CD14-positive monocyte (primary cell): ENCODE data around the gene BORCS5. TPM values are rescaled to one million over a fixed set of nuclear protein-coding genes. Genes with fewer than 3 reads are reported as not detected.
A peak's percentile ranks its signal among the peaks of the same experiment; 100 is the strongest.

ENCODE experiments used
- DNase-seq, 3 donors: peaks; one replicate each; pipeline ENCODE4 v3.0.0-alpha.2; 2011 to 2022
- H2AFZ ChIP-seq: 2 replicates; pipeline ENCODE4 v1.6.0; 2012; ENCODE audit warnings: mild to moderate bottlenecking, low read depth, low read length, inconsistent platforms; ENCODE audit not compliant: insufficient read depth, poor library complexity, severe bottlenecking
- H3K27ac ChIP-seq, 2 donors: 1 replicate in 1 of 2; 2 replicates in 1 of 2; pipeline ENCODE4 v1.5.1; 2012 to 2013; ENCODE audit warnings: low read length in 2 of 2, control low read depth in 1 of 2, inconsistent platforms in 1 of 2, low read depth in 1 of 2, mild to moderate bottlenecking in 1 of 2
- H3K27me3 ChIP-seq, 2 donors: one replicate each; pipeline versions ENCODE4 v1.6.0 to v1.6.1; 2011 to 2013; ENCODE audit warnings: low read length in 2 of 2; ENCODE audit not compliant: control insufficient read depth in 2 of 2, insufficient read depth in 2 of 2
- H3K36me3 ChIP-seq, 2 donors: replicated peaks in 1 of 2; 1 replicate in 1 of 2; 2 replicates in 1 of 2; pipeline versions ENCODE4 v1.5.1 to v1.6.1; 2012 to 2013; ENCODE audit warnings: low read length in 2 of 2, control low read depth in 1 of 2, inconsistent platforms in 1 of 2, mild to moderate bottlenecking in 1 of 2; ENCODE audit not compliant: insufficient read depth in 2 of 2, control insufficient read depth in 1 of 2
- H3K4me1 ChIP-seq, 2 donors: 1 replicate in 1 of 2; 2 replicates in 1 of 2; pipeline versions ENCODE4 v1.5.1 to v1.6.1; 2012 to 2013; ENCODE audit warnings: low read length in 2 of 2, control low read depth in 1 of 2, inconsistent platforms in 1 of 2, mild to moderate bottlenecking in 1 of 2, moderate library complexity in 1 of 2; ENCODE audit not compliant: insufficient read depth in 2 of 2, control insufficient read depth in 1 of 2
- H3K4me2 ChIP-seq: replicated peaks from 2 replicates; pipeline ENCODE3; 2012; ENCODE audit warnings: low read length, moderate library complexity, mild to moderate bottlenecking; ENCODE audit not compliant: poor library complexity, severe bottlenecking; ENCODE audit errors: extremely low read depth
- H3K4me3 ChIP-seq, 3 experiments: fragments of 200-600 bp in 1 of 3; sonication (generic) in 1 of 3; replicated peaks in 1 of 3; 1 replicate in 2 of 3; 2 replicates in 1 of 3; pipeline ENCODE4 v1.5.1; 2011 to 2013; ENCODE audit warnings: low read length in 3 of 3, mild to moderate bottlenecking in 3 of 3, control low read depth in 2 of 3, low read depth in 2 of 3, inconsistent platforms in 1 of 3, moderate library complexity in 1 of 3
- H3K79me2 ChIP-seq: 2 replicates; pipeline ENCODE4 v1.6.0; 2012; ENCODE audit warnings: mild to moderate bottlenecking, control low read depth, inconsistent platforms, low read length, moderate library complexity; ENCODE audit not compliant: insufficient read depth
- H3K9ac ChIP-seq: 2 replicates; pipeline ENCODE4 v1.6.0; 2017; ENCODE audit warnings: low read length, mild to moderate bottlenecking; ENCODE audit not compliant: insufficient read depth, poor library complexity, severe bottlenecking
- H3K9me3 ChIP-seq, 2 donors: replicated peaks in 1 of 2; 1 replicate in 1 of 2; 2 replicates in 1 of 2; pipeline versions ENCODE4 v1.5.1 to v1.6.1; 2012 to 2013; ENCODE audit warnings: low read length in 2 of 2, control low read depth in 1 of 2; ENCODE audit not compliant: control insufficient read depth in 1 of 2, insufficient read depth in 1 of 2
- H4K20me1 ChIP-seq: 2 replicates; pipeline ENCODE4 v1.6.0; 2012; ENCODE audit warnings: mild to moderate bottlenecking, low read length, control low read depth, moderate library complexity; ENCODE audit not compliant: insufficient read depth
- H3K27ac Mint-ChIP-seq, 7 donors: one replicate each; pipeline ENCODE4 v1.8.0; 2020; ENCODE audit warnings: mild to moderate bottlenecking in 7 of 7, mixed read lengths in 7 of 7, moderate library complexity in 6 of 7, inconsistent platforms in 2 of 7
- H3K27me3 Mint-ChIP-seq, 3 donors: one replicate each; pipeline ENCODE4 v1.8.0; 2021 to 2022; ENCODE audit warnings: low read depth in 3 of 3, mild to moderate bottlenecking in 3 of 3, mixed read lengths in 3 of 3, moderate library complexity in 3 of 3, inconsistent platforms in 1 of 3
- H3K36me3 Mint-ChIP-seq, 2 donors: one replicate each; pipeline ENCODE4 v1.8.0; 2020; ENCODE audit warnings: mixed read lengths in 2 of 2, inconsistent platforms in 1 of 2, mild to moderate bottlenecking in 1 of 2
- H3K4me1 Mint-ChIP-seq: one replicate; pipeline ENCODE4 v1.8.0; 2020; ENCODE audit warnings: mild to moderate bottlenecking, mixed read lengths
- H3K4me3 Mint-ChIP-seq, 2 donors: one replicate each; pipeline ENCODE4 v1.8.0; 2020; ENCODE audit warnings: mild to moderate bottlenecking in 2 of 2, mixed read lengths in 2 of 2, moderate library complexity in 1 of 2
- H3K9me3 Mint-ChIP-seq, 7 donors: one replicate each; pipeline ENCODE4 v1.8.0; 2020 to 2022; ENCODE audit warnings: mixed read lengths in 7 of 7, mild to moderate bottlenecking in 6 of 7, moderate library complexity in 6 of 7, inconsistent platforms in 2 of 7
- CTCF ChIP-seq: fragments of 200-600 bp; IDR thresholded peaks from one replicate; pipeline ENCODE4 v1.8.0; 2022; ENCODE audit warnings: antibody characterized with exemption, mild to moderate bottlenecking
- WGBS: methylation state at CpG from one replicate; pipeline ENCODE4 v1.1.5; 2013; ENCODE audit warnings: missing lambda C conversion rate; ENCODE audit not compliant: insufficient coverage; 5-methylcytosine and 5-hydroxymethylcytosine counted together
- intact Hi-C, 2 donors: fragments of 100-400 bp; cut with micrococcal nuclease; formaldehyde crosslinking; loops; one replicate each; pipeline versions ENCODE4 v1.15.0 to v1.15.1; 2023
- polyA plus RNA-seq, 3 donors: library from polyadenylated mRNA; depleted of rRNA in 1 of 3; unstranded in 2 of 3; stranded (reverse) in 1 of 3; fragments of 300-500 nt in 2 of 3; fragments of >200 nt in 1 of 3; fragmentation: Illumina TruSeq in 2 of 3; gene quantifications; 1 replicate in 2 of 3; 2 replicates in 1 of 3; pipeline ENCODE4 v1.2.3, GENCODE V29; 2012 to 2021

The BORCS5 gene
- polyA plus RNA-seq, 3 donors = 8.5 to 15.1 (median 9.6) TPM

- H4K20me1 ChIP-seq = no peaks in the 10 kb centered on the region
- H3K9me3 ChIP-seq = no peaks in the 10 kb centered on the region
- H3K4me2 ChIP-seq = peak overlapping the region; percentile 52
- no peaks in the 10 kb centered on the region for H3K9me3 Mint-ChIP-seq
- peaks cover 14% of the 10 kb centered on the region for H3K4me1 Mint-ChIP-seq
- H3K9ac ChIP-seq = no peak overlapping the region
- peak; percentile 65 to 85 (median 83) for DNase-seq
- peaks cover 4 to 7% of the 10 kb centered on the region in 2 donors for H3K4me1 ChIP-seq
- TF ChIP-seq CTCF = no peak
- H3K4me3 Mint-ChIP-seq = no peak overlapping the region
- H3K36me3 ChIP-seq = no peaks in the 10 kb centered on the region
- H3K79me2 ChIP-seq = no peaks in the 10 kb centered on the region
- peaks cover 0 to 4% of the 10 kb centered on the region in 2 donors for H3K36me3 Mint-ChIP-seq
- H3K4me3 ChIP-seq = peak overlapping the region in 1 of 3 experiments; percentile 31
- H3K27me3 Mint-ChIP-seq = no peaks in the 10 kb centered on the region
- H2AFZ ChIP-seq = no peak overlapping the region
- peak overlapping the region in 1 of 2 donors; percentile 63 for H3K27ac ChIP-seq
- H3K27ac Mint-ChIP-seq = peak overlapping the region in 6 of 7 donors; percentile 65 to 92 (median 86)
- intact Hi-C loops = no loop called here
- no peaks in the 10 kb centered on the region for H3K27me3 ChIP-seq
- WGBS = no CpG with 5 or more reads among the region's 5 CpGs
Measured at GRCh38 chr12:12456637-12457036, 99.8 kb downstream of the BORCS5 start.

GRCh38 chr12:12460935-12461922, 104.4 kb downstream of the BORCS5 start:
- Histone ChIP-seq H3K4me1 (peaks cover 2 to 7% of the 10 kb centered on the region in 2 donors), H3K36me3 (peaks cover 0 to 8% of the 10 kb centered on the region in 2 donors), H3K9me3 (no peaks in the 10 kb centered on the region), H2AFZ (no peak overlapping the region), H3K4me2 (no peak overlapping the region), H3K79me2 (no peaks in the 10 kb centered on the region), H3K4me3 (no peak overlapping the region), H3K27me3 (no peaks in the 10 kb centered on the region), H3K9ac (no peak overlapping the region), H3K27ac (no peak overlapping the region), H4K20me1 (no peaks in the 10 kb centered on the region)
- Mint-ChIP-seq H3K9me3 (peaks cover 0 to 1% (median 0%) of the 10 kb centered on the region in 7 donors), H3K27me3 (peaks cover 0 to 1% (median 0%) of the 10 kb centered on the region in 3 donors), H3K36me3 (peaks cover 7 to 13% of the 10 kb centered on the region in 2 donors), H3K27ac (no peak overlapping the region), H3K4me1 (peaks cover 17% of the 10 kb centered on the region), H3K4me3 (no peak overlapping the region)
- intact Hi-C loops = loop anchor here in 1 of 2 donors (10.0 kb wide), 1 partner anchor 104 kb away; the partner anchor contains the start of gene DUSP16
- 100% methylated on average over 1 of the region's 8 CpGs for WGBS
- no peak for DNase-seq
- TF ChIP-seq CTCF = no peak
